Pancreas (tissue), 10 donors: ENCODE results near the gene CAPZA2. TPM values are rescaled to one million over a fixed set of nuclear protein-coding genes. Genes with fewer than 3 reads are reported as not detected.
A peak's percentile ranks its signal among the peaks of the same experiment; 100 is the strongest.
"Not testable (repeated sequence)": the region's sequence is repeated elsewhere in the genome, so short reads cannot be mapped to it uniquely, and the experiment has no call there.

ENCODE experiments used
- ATAC-seq, 4 donors: fragments of 200-7000 bp; cut with Tn5 transposase; one replicate each; pipeline versions ENCODE4 v1.8.0 to v1.9.1; 2020; ENCODE audit warnings: mild to moderate bottlenecking in 4 of 4, moderate library complexity in 4 of 4
- DNase-seq, 6 donors: peaks; one replicate each; pipeline ENCODE4 v3.0.0-alpha.2; 2020
- FAIRE-seq: peaks from 2 replicates; lab custom pipeline; 2012; peaks lifted over from hg19 to GRCh38; lab: Jason Lieb, UNC
- H3K27ac ChIP-seq, 4 donors: fragments of 200-600 bp; sonication (generic); 1 replicate in 3 of 4; 2 replicates in 1 of 4; pipeline versions ENCODE4 v1.5.0 to v1.8.0; 2020
- H3K27me3 ChIP-seq, 4 donors: fragments of 200-600 bp; one replicate each; pipeline ENCODE4 v1.8.0; 2021
- H3K36me3 ChIP-seq, 3 donors: fragments of 200-600 bp; sonication (generic) in 1 of 3; one replicate each; pipeline versions ENCODE4 v1.5.0 to v1.8.0; 2020 to 2021
- H3K4me1 ChIP-seq, 3 donors: fragments of 200-600 bp; one replicate each; pipeline ENCODE4 v1.8.0; 2021
- H3K4me3 ChIP-seq, 4 donors: fragments of 200-600 bp; sonication (generic) in 2 of 4; one replicate each; pipeline versions ENCODE4 v1.5.0 to v1.8.0; 2020 to 2021
- H3K9me3 ChIP-seq, 4 donors: fragments of 200-600 bp; one replicate each; pipeline ENCODE4 v1.8.0; 2021
- WGBS, 2 donors: extraction: QIAGEN DNeasy Blood & Tissue Kit; methylation state at CpG; one replicate each; pipeline ENCODE4 v1.1.7; 2013; 5-methylcytosine and 5-hydroxymethylcytosine counted together
- intact Hi-C, 3 donors: fragments of 100-400 bp; cut with DNase I; formaldehyde crosslinking; loops; one replicate each; pipeline versions ENCODE4 v1.11.1 to v1.14.2; 2022
- polyA plus RNA-seq, 2 donors: library from polyadenylated mRNA; stranded (reverse); fragments of 200-250 nt; gene quantifications; one replicate each; pipeline ENCODE4 v1.2.3, GENCODE V29; 2013
- total RNA-seq, 6 donors: library from RNA; stranded (reverse); fragmentation: NEBNext Ultra II Directional in 4 of 6; extraction: Animal tissue kit (Norgen Biotek cat#: 25700) in 4 of 6; gene quantifications; one replicate each; pipeline versions ENCODE4 v1.2.1 to v1.2.4, GENCODE V29; 2021 to 2023
- TF ChIP-seq, protein P1 (sequence below), 4 donors: fragments of 200-600 bp; sonication (generic) in 3 of 4; IDR thresholded peaks; one replicate each; pipeline versions ENCODE4 v1.5.0 to v1.8.0; 2021; ENCODE audit warnings: antibody characterized with exemption in 4 of 4
- donor health status: healthy with polysubstance abuse.
- donor health status: DM: no; HTN: no; CAD: no; lungs with moderate emphysema.
- donor health status: DM: no; HTN: no; CAD: no.
- donor health status: control.
- donor health status: control.
- donor health status: Bipolar disorder and iron deficiency.
- donor health status: DM: yes; HTN: yes; CAD: no.
- donor health status: DM: no; HTN: no; CAD: no.
- donor health status: DM: no; HTN: no; CAD: no.
- donor health status: DM: yes; HTN: yes; CAD: no.

CAPZA2 gene
- 10 to 100 TPM; 40.3 to 97.9 (median 75.4) TPM for total RNA-seq
- polyA plus RNA-seq: 10 to 100 TPM; 10.8 to 30.6 TPM

- DNase-seq: peak; percentile 90 to 99 (median 96)
These were observed at the start of gene CAPZA2 for GRCh38 chr7:116862234-116862950. Gene CAPZA2, plus strand, starts transcription at chr7:116862587. Its CDS starts 25 bp downstream, at chr7:116862612.

DNA sequence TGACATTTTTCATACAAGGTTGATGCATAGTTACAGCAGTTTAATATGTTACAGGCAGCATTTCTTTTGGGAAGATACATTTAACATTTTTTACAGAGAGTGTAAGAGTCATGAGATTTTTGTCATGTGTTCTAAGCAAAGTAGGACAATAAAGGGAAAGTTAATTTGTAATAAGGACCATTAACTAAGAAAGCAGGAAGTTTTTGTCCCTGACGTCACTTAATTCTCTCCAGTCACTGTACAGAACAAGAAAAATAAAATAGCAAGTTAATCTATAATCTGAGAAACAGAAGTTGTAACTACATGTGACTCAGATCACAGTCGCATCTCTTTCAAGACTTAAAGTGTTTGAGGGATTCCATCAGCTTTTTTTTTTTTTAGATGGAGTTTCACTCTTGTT, 49.5 kb upstream of the CAPZA2 start:
- no peak for FAIRE-seq
- H3K4me3 ChIP-seq: no peak overlapping the region
- H3K36me3 ChIP-seq: no peaks in the 10 kb centered on the region
- TF ChIP-seq, protein P1, sequence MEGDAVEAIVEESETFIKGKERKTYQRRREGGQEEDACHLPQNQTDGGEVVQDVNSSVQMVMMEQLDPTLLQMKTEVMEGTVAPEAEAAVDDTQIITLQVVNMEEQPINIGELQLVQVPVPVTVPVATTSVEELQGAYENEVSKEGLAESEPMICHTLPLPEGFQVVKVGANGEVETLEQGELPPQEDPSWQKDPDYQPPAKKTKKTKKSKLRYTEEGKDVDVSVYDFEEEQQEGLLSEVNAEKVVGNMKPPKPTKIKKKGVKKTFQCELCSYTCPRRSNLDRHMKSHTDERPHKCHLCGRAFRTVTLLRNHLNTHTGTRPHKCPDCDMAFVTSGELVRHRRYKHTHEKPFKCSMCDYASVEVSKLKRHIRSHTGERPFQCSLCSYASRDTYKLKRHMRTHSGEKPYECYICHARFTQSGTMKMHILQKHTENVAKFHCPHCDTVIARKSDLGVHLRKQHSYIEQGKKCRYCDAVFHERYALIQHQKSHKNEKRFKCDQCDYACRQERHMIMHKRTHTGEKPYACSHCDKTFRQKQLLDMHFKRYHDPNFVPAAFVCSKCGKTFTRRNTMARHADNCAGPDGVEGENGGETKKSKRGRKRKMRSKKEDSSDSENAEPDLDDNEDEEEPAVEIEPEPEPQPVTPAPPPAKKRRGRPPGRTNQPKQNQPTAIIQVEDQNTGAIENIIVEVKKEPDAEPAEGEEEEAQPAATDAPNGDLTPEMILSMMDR (IDR thresholded peaks at IDR 0.05): no peak
- H3K27me3 ChIP-seq: no peaks in the 10 kb centered on the region
- ATAC-seq: peak in 1 of 4 donors; percentile 2
- no peak for DNase-seq
- intact Hi-C loops: no loop called here
- peak overlapping the region in 2 of 4 donors; percentile 24 to 32 for H3K27ac ChIP-seq
- H3K4me1 ChIP-seq: peaks cover 23 to 27% (median 26%) of the 10 kb centered on the region in 3 donors
- no peaks in the 10 kb centered on the region for H3K9me3 ChIP-seq
- 26 to 40% methylated on average over 2 of the region's 2 CpGs for WGBS, 2 donors

More at GRCh38 chr7:116862234-116862950, at the start of gene CAPZA2:
- H3K36me3 ChIP-seq: no peaks in the 10 kb centered on the region
- no peaks in the 10 kb centered on the region for H3K9me3 ChIP-seq
- TF ChIP-seq, protein P1 (IDR thresholded peaks at IDR 0.05): peak in 3 of 4 donors; percentile 25 to 36 (median 30)
- ATAC-seq (peak; percentile 96 to 99 (median 98)), FAIRE-seq (no peak)
- H3K4me1 ChIP-seq: peaks cover 9 to 16% (median 12%) of the 10 kb centered on the region in 3 donors
- peak within 1 kb of the TSS; percentile 88 to 99 (median 94) for H3K27ac ChIP-seq
- WGBS, 2 donors: 0 to 1% methylated on average over 54 to 80 of the region's 80 CpGs
- intact Hi-C loops: no loop called here
- H3K4me3 ChIP-seq: peak within 1 kb of the TSS; percentile 78 to 96 (median 89)
- no peaks in the 10 kb centered on the region for H3K27me3 ChIP-seq

DNA sequence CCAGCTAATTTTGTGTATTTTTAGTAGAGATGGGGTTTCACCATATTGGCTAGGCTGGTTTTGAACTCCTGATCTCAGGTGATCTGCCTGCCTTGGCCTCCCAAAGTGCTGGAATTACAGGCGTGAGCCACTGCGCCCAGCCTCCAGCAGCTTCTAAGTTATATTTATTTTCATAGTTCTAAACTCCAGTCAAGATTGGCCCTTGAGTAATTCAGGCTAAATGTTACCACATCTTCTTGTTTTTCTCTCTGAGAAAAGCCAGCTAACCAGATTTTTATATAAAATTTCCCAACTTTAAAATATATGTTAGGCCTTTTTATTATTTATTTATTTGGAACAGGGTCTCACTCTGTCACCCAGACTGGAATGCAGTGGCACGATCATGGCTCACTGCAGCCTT, 49.0 kb upstream of the CAPZA2 start:
- Histone ChIP-seq H3K4me1 (peaks cover 23 to 27% (median 26%) of the 10 kb centered on the region in 3 donors), H3K27ac (peak overlapping the region in 2 of 4 donors; percentile 6 to 32)
- H3K4me3 ChIP-seq, H3K36me3 ChIP-seq, intact Hi-C loops, DNase-seq, H3K9me3 ChIP-seq, H3K27me3 ChIP-seq, FAIRE-seq, ATAC-seq: not testable (repeated sequence)
- 93 to 98% methylated on average over 3 of the region's 3 CpGs for WGBS, 2 donors

DNA sequence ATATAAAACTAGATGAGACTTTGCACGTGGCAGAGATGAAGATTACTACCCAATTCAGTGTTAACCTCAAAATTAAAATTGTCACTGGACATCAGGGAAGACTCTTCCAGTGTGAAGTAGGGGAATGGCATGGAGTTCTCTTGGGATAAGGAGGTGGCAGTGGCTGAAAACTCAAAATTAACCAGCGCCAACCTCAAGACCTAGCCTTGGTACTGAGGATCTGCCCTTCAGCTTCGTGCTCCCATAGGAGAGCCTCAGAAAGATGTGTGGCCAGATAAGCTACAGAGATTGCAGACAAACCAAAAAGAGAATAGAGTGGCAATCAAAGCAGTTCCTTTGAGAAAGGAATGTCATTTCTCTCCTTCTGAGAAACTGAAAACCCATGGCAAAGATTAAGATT, 47.3 kb upstream of the CAPZA2 start:
- no peak for FAIRE-seq
- H3K27ac ChIP-seq: no peak overlapping the region
- TF ChIP-seq, protein P1 (IDR thresholded peaks at IDR 0.05): no peak
- H3K36me3 ChIP-seq: no peaks in the 10 kb centered on the region
- H3K4me1 ChIP-seq: peaks cover 16 to 23% (median 17%) of the 10 kb centered on the region in 3 donors
- no peaks in the 10 kb centered on the region for H3K27me3 ChIP-seq
- no peak for ATAC-seq
- H3K4me3 ChIP-seq: no peak overlapping the region
- DNase-seq: no peak
- WGBS, 2 donors: 81 to 92% methylated on average over 3 of the region's 3 CpGs
- no peaks in the 10 kb centered on the region for H3K9me3 ChIP-seq
- intact Hi-C loops: no loop called here

DNA sequence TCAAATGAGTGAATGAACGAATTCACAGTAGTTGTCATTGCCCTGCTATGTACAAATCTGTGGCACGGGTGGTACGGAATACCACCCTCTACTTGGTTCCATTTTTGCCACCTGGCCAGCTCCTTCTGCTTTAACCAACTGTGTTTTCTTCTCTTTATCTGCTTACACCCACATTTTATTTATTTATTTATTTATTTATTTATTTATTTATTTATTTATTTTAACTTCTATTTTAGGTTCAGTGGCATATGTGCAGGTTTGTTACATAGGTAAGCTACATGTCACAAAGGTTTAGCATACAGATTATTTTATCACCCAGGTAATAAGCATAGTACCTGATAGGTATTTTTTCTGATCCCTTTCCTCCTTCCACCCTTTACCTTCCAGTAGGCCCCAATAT, 42.2 kb upstream of the CAPZA2 start:
- intact Hi-C loops: no loop called here
- FAIRE-seq (no peak), ATAC-seq (no peak), DNase-seq (no peak)
- no peaks in the 10 kb centered on the region for H3K36me3 ChIP-seq
- H3K4me1 ChIP-seq: no peaks in the 10 kb centered on the region
- H3K27ac ChIP-seq: no peak overlapping the region
- TF ChIP-seq, protein P1 (IDR thresholded peaks at IDR 0.05): no peak
- no peaks in the 10 kb centered on the region for H3K27me3 ChIP-seq
- 84 to 87% methylated on average over 3 of the region's 3 CpGs for WGBS, 2 donors
- no peak overlapping the region for H3K4me3 ChIP-seq
- H3K9me3 ChIP-seq: no peaks in the 10 kb centered on the region

DNA sequence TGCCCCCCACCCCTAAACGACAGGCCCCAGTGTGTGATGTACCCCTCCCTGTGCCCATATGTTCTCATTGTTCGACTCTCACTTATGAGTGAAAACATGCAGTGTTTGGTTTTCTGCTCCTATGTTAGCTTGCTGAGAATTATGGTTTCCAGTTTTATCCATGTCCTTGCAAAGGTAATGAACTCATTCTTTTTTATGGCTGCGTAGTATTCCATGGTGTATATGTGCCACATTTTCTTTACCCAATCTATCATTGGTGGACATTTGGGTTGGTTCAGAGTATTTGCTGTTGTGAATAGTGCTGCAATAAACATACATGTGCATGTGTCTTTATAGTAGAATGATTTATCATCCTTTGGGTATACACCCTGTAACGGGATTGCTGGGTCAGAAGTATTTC, 40.7 kb upstream of the CAPZA2 start:
- ATAC-seq, H3K4me1 ChIP-seq, FAIRE-seq, H3K4me3 ChIP-seq, H3K9me3 ChIP-seq, H3K27ac ChIP-seq, intact Hi-C loops, DNase-seq, H3K27me3 ChIP-seq, H3K36me3 ChIP-seq: not testable (repeated sequence)
- 87 to 92% methylated on average over 4 of the region's 4 CpGs for WGBS, 2 donors
